22Rv1 (cell line): Measurements from ENCODE around the gene CMC2.
A peak's percentile ranks its signal among the peaks of the same experiment; 100 is the strongest.

Source experiments
- H3K27ac ChIP-seq: fragments of 450-650 bp; 2 replicates; pipeline ENCODE4 v1.5.1; 2017
- ZFX ChIP-seq: fragments of 450-650 bp; IDR thresholded peaks from 2 replicates; pipeline ENCODE4 v1.6.1; 2017; ENCODE audit warnings: antibody characterized with exemption, borderline replicate concordance
- TF ChIP-seq, protein P1 (sequence below): fragments of 450-650 bp; IDR thresholded peaks from 2 replicates; pipeline ENCODE4 v1.5.1; 2017; ENCODE audit warnings: mild to moderate bottlenecking

CMC2 gene

DNA sequence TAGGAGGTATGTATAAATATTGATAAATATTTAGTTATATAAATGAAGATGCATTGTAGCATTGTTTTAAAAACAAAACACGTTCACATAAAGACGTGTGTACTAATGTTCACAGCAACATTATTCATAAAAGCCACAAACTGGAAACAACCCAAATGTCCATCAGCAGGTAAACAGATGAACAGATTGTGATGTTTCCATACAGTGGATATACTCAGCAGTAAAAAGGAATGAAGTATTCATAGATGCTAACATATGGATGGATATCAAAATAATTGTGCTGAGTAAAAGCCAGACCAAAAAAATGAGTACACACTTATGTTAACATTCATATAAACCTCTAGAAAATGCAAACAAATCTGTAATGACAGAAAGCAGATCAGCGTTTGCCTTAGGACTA is 6.3 kb upstream of the CMC2 start:
- no peak overlapping the region; the same call in 1 of the 2 replicates for H3K27ac ChIP-seq
- TF ChIP-seq ZFX = no peak

DNA sequence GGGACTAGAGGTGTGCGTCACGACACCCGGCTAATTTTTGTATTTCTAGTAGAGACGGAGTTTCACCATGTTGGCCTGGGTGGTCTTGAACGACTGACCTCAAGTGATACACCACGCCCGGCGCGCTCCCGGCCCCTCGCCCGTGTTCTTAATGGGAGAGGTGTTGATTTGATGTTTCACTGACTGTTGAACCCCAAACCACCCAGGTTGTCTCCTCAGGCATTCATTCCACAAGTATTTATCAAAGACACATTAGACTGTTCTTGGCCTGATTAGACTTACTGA is 1.8 kb upstream of the CMC2 start:
- H3K27ac ChIP-seq = peak overlapping the region; percentile 94
- no peak for TF ChIP-seq ZFX
- TF ChIP-seq, protein P1, sequence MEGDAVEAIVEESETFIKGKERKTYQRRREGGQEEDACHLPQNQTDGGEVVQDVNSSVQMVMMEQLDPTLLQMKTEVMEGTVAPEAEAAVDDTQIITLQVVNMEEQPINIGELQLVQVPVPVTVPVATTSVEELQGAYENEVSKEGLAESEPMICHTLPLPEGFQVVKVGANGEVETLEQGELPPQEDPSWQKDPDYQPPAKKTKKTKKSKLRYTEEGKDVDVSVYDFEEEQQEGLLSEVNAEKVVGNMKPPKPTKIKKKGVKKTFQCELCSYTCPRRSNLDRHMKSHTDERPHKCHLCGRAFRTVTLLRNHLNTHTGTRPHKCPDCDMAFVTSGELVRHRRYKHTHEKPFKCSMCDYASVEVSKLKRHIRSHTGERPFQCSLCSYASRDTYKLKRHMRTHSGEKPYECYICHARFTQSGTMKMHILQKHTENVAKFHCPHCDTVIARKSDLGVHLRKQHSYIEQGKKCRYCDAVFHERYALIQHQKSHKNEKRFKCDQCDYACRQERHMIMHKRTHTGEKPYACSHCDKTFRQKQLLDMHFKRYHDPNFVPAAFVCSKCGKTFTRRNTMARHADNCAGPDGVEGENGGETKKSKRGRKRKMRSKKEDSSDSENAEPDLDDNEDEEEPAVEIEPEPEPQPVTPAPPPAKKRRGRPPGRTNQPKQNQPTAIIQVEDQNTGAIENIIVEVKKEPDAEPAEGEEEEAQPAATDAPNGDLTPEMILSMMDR = no peak

DNA sequence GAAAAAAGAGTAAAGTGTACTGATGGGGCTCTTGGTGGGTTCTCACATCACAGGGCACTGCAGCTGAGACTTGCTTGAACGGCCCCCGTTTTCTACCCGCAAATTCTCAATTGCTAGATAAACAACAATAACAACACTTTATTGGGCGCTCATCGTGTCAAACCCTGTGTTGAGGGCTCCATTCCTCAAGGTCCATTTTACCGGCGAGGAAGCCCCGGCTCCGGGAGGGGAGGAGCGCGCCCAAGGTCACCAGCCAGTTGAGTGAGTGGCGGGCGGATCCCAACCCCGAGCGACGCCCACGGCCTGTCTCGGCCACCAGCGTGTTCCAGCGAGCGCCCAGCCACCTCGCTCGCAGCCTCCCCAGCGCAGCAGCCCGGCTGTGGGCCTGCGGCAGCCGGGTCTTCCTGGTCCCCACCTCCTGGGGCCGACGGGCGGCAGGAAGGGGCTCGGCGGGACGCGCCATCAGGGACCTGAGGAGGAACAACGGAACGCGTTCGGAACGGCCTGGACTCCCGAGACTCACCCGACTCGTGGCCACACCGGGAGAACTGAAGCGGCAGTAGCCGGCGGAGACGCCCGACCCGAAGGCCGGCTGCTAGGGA is 373 bp downstream of the CMC2 start:
- TF ChIP-seq, protein P1 = no peak
- no peak for TF ChIP-seq ZFX
- peak overlapping the region; percentile 94 for H3K27ac ChIP-seq

DNA sequence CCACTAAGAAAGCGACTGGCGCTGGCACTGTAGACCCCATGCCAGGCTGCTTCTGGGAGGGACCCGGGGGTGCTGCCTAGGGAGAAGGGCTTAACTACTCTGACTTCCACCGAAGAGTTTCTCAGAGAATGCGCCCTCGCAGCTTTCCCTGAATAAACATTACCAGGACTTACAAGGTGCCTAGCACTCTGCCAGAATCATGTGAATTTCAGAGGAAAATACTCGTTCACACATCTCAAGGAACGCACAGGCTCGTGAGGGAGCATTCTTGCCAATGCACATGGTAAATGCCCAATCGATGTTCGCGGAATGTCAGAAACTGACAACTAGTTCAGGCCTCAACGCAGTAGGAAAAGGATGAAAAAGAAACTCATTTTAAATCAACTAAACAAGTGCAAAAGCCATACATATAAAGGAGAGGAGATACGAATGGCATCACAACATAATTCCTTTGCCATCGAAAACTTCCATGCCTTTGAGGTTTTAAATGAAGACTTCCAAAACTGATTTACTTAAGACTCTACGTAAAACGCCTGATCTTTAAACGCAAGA is 999 bp downstream of the CMC2 start:
- peak overlapping the region; percentile 94 for H3K27ac ChIP-seq
- TF ChIP-seq, protein P1 = no peak
- no peak for TF ChIP-seq ZFX

DNA sequence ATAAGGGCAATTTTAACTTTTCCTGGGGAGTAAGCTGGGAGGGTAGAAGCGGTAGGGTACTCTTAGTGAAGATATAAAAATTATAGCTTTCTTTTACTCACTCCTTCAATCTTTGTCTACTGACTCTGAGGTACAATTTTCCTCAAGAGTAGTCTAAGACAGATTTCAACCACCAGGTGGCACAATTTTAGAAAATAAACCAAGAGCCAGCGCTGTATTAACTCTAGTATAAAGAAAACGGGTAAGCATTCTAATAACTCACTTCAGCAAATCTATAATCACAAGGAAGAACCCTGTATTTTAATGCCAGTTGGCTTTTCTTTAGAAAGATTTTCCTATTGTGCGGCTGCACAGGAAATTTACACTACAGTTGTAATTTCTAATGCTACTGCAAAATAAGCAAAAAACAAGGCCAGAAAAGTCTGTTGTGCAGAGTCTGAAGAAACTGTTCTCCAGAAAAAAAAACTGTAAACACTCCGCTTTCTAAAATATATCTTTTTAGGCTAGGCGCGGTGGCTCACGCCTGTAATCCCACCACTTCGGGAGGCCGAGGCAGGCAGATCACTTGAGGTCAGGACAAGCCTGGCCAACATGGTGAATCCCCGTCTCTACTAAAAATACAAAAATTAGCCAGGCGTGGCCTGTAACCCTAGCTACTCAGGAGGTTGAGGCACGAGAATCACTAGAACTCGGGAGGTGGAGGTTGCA is 1.9 kb downstream of the CMC2 start:
- peak overlapping the region; percentile 94 for H3K27ac ChIP-seq
- TF ChIP-seq ZFX = no peak
- TF ChIP-seq, protein P1 = peak; percentile 82

DNA sequence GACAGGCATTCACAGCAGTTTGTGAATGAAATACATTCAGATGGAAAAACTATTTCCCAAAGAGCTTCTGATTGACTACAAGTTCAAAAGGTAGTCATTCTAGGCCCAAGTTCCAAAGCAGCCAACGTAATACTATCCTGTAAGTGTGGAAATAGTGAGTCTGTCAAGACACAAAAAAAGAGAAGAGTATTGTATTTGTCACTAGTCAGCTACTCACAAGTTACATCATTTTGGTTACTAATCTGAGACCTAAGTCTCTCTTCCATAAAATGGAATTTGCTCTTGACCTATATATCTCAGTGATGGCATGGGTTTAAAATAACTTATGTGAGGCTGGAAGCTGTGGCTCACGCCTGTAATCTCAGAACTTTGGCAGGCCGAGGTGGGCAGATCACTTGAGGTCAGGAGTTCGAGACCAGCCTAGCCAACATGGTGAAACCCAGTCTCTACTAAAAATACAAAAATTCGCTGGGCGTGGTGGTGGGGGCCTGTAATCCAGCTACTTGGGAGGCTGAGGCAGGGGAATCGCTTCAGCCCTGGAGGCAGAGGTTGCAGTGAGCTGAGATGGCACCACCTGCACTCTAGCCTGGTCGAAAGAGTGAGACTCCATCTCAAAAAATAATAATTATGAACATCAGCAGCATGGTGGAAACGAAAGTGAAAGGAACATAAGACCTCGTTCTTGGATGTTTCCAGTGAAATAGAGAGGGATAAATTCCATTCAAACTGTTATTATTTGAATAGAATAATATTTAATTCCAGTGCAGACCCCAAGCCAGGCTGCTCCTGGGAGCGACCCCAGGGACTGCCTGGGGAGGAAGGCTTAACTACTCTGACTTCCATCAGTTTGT is 2.9 kb downstream of the CMC2 start:
- H3K27ac ChIP-seq = peak overlapping the region; percentile 94
- TF ChIP-seq, protein P1 = no peak
- no peak for TF ChIP-seq ZFX

DNA sequence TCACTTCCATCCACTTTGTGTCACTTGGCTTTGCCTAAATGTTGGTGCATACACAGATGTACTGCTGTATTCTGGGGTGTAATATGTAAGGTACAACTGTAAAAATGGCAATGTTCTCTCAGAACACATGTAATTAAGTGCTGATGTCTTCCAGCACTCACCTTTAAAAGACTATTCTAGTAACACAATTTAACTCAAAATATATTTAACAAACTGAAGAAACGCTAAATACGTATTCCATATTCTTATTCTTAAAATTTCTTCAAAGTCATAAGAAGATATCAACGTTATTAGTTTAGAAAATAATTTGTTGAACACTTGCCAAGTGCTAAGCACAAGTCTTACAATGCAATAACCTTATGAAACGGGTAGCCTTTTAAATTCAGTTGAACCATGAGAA is 3.6 kb downstream of the CMC2 start:
- peak overlapping the region; percentile 94 for H3K27ac ChIP-seq
- TF ChIP-seq, protein P1 = no peak
- TF ChIP-seq ZFX = no peak
